Activated CD4-positive, alpha-beta T cell treated with anti-CD3 and anti-CD28 coated beads, Interleukin-2, amount 10 ng/mL, durations not matched to agents 7 days and 5 days (primary cell): ENCODE results near the gene BMPR1B. TPM values are rescaled to one million over a fixed set of nuclear protein-coding genes. Genes with fewer than 3 reads are reported as not detected.

Source experiments
- CTCF ChIA-PET: fragments of 350-600 bp; sonication (Branson Sonifier 250); formaldehyde crosslinking; loops from one replicate; lab custom pipeline; 2021; ENCODE audit warnings: antibody characterized with exemption; lab: Charles Lee
- POLR2A ChIA-PET: fragments of 350-600 bp; sonication (Branson Sonifier 250); formaldehyde crosslinking; loops from one replicate; lab custom pipeline; 2021; ENCODE audit warnings: antibody characterized with exemption; lab: Charles Lee
- DNase-seq: peaks from one replicate; pipeline ENCODE4 v3.0.0-alpha.2; 2020
- H3K27ac Mint-ChIP-seq: one replicate; pipeline ENCODE4 v1.8.0; 2021; ENCODE audit warnings: mild to moderate bottlenecking, moderate library complexity, mixed read lengths
- H3K27me3 Mint-ChIP-seq: one replicate; pipeline ENCODE4 v1.8.0; 2021; ENCODE audit warnings: mixed read lengths
- H3K36me3 Mint-ChIP-seq: one replicate; pipeline ENCODE4 v1.8.0; 2021; ENCODE audit warnings: low read depth, mixed read lengths
- H3K4me1 Mint-ChIP-seq: one replicate; pipeline ENCODE4 v1.8.0; 2021; ENCODE audit warnings: mixed read lengths
- H3K4me3 Mint-ChIP-seq: one replicate; pipeline ENCODE4 v1.8.0; 2021; ENCODE audit warnings: mild to moderate bottlenecking, moderate library complexity, mixed read lengths
- H3K9me3 Mint-ChIP-seq: one replicate; pipeline ENCODE4 v1.8.0; 2021; ENCODE audit warnings: mixed read lengths
- total RNA-seq, 2 experiments: library from RNA; stranded (reverse); gene quantifications; one replicate each; pipeline ENCODE4 v1.2.3, GENCODE V29; 2021

The BMPR1B gene
- total RNA-seq, 2 experiments from 2014 or later, result not detected

DNA sequence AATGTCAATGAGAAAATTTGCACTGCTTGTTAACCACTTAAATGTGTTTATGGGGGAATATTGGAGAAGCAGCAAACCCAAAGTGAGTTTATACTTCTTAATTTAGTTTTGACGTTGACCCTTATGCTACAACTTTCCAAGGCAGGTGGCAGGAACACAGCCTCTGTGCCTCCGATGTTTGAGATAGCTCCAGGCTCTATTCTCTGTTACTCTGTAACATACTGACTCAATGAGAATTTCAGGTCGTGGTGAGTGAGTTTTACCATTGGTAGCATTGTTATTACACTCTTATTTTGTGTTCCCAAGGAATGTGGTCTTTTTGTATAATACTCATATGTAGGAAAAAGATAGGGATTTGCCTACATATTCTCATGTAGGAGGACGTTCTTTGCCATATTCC is 210.7 kb downstream of the BMPR1B start:
- no peaks in the 10 kb centered on the region for H3K9me3 Mint-ChIP-seq
- no peak for DNase-seq
- POLR2A ChIA-PET, result no interaction called here
- H3K36me3 Mint-ChIP-seq, result no peaks in the 10 kb centered on the region
- H3K27ac Mint-ChIP-seq, result no peak overlapping the region
- no peak overlapping the region for H3K4me3 Mint-ChIP-seq
- H3K4me1 Mint-ChIP-seq, result no peaks in the 10 kb centered on the region
- no peaks in the 10 kb centered on the region for H3K27me3 Mint-ChIP-seq
- CTCF ChIA-PET, result no interaction called here

DNA sequence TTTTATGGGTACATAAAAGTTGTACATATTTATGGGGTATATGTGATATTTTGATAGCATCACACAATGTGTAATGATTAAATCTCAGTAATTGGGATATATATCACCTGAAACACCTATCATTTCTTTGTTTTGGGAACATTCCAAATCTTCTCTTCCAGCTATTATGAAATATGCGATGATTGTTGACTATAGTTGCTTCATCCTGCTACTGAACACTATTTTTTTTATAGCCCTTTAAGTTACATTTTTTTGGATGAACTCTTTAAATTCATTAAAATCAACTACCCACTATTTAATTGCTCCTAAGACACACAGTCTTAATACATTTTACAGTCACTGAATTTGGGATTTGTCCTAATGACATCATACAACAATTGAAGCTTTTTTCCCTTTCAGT is 212.9 kb downstream of the BMPR1B start:
- CTCF ChIA-PET, result interaction anchor here (0.6 kb wide), 1 partner anchor 490 kb away, joined by 3 read pairs; no protein-coding TSS in a partner anchor

DNA sequence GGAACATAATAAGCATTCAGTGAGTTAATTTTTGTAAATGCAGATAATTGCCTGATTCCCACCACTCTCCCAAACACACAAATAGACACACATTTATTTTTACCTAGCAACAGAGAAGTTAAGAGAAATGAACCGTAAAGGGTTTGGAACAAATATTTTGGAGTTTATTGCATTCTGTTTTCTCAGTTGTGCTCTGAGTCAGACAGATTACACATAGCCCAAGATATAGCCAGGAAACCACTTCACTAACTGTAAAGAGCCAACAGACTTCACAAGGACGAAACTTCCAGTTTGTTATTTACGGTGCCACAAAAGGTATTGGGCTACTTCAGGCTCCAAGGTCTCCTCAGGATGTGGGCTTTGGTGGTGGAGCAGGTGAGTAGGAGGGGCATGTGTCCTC is 217.0 kb downstream of the BMPR1B start:
- CTCF ChIA-PET, result interaction anchor here (0.6 kb wide), 1 partner anchor 1715 kb away, joined by 8 read pairs; no protein-coding TSS in a partner anchor
- POLR2A ChIA-PET, result no interaction called here
- Mint-ChIP-seq H3K9me3 (no peaks in the 10 kb centered on the region), H3K36me3 (no peaks in the 10 kb centered on the region), H3K27ac (no peak overlapping the region), H3K27me3 (no peaks in the 10 kb centered on the region), H3K4me1 (no peaks in the 10 kb centered on the region), H3K4me3 (no peak overlapping the region)
- no peak for DNase-seq

More for the DNA sequence above, 212.9 kb downstream of the BMPR1B start:
- H3K9me3 Mint-ChIP-seq, result no peaks in the 10 kb centered on the region
- POLR2A ChIA-PET, result no interaction called here
- H3K4me3 Mint-ChIP-seq, result no peak overlapping the region
- H3K4me1 Mint-ChIP-seq, result no peaks in the 10 kb centered on the region
- no peak for DNase-seq
- H3K27me3 Mint-ChIP-seq, result no peaks in the 10 kb centered on the region
- no peak overlapping the region for H3K27ac Mint-ChIP-seq
- H3K36me3 Mint-ChIP-seq, result no peaks in the 10 kb centered on the region

DNA sequence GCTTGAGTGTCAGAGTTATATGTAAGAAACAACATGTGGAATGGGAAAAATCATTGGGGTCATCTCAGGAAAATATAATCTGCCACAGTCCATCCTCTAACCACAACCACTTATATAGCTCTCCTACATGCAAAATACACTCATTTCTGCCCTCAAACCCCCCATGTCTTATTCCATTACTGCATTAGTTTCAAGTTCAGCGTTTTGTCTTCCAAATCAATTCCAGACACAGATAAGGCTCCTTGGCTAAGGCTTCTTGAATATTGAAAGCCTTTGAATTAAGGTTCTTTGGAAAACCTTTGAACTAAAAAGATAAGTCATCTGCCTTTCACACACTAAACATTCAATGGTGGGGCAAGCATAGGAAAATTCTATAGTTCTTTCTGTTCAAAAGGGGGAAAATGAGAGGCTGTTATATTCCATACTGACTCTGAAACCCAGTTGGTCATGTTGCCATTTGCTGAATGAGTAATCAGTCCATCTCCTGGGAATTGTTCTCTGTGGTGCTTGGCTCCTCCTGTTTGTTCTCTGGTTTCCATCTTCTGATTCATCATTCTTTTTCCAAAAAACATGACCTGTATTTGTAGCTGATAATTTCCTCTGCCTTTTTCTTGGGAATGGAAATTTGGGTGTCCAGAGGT is 218.7 kb downstream of the BMPR1B start:
- Mint-ChIP-seq H3K9me3 (no peaks in the 10 kb centered on the region), H3K4me3 (no peak overlapping the region), H3K4me1 (no peaks in the 10 kb centered on the region), H3K36me3 (no peaks in the 10 kb centered on the region), H3K27ac (no peak overlapping the region), H3K27me3 (no peaks in the 10 kb centered on the region)
- CTCF ChIA-PET, result interaction anchor here (0.6 to 0.8 kb wide), 3 partner anchors 7 to 95 kb away, joined by 3 to 5 read pairs (median 3); no protein-coding TSS in a partner anchor
- DNase-seq, result no peak
- POLR2A ChIA-PET, result no interaction called here

DNA sequence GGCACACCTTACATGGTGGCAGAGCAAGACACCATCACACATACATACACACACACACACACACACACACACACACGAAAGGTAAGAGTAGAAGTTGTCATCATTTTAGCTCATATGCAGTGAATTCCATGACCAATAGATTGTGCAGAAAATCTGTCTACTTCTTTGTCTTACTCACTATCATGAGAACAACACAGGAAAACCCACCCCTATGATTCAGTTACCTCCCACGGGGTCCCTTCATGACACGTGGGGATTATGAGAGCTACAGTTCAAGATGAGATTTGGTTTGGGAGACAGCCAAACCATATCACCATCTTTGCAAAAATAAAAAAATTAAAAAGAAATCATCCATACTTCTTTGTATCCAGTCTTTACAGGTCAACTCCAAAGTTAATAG is 221.1 kb downstream of the BMPR1B start:
- POLR2A ChIA-PET, result no interaction called here
- Mint-ChIP-seq H3K27ac (no peak overlapping the region), H3K4me1 (no peaks in the 10 kb centered on the region), H3K9me3 (no peaks in the 10 kb centered on the region), H3K36me3 (no peaks in the 10 kb centered on the region), H3K27me3 (no peaks in the 10 kb centered on the region), H3K4me3 (no peak overlapping the region)
- CTCF ChIA-PET, result no interaction called here
- no peak for DNase-seq

DNA sequence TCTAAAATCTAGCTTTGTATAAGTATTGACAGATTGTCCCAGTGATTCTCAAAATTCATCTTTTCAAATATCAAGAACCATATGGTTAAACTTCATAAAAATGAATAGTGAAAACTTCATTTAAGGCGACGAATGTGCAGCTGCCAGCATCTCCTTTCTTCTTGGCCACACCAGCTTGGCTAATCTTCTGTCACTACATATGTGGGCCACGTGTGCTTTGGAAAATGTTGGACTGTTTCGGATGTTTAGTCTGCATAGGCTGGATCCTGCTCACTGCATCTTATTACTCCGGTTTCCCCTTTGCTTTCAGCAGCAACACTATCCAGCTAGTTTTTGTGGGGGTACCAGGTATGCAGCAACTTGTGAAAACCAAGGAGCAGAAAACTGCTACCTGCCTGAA is 221.9 kb downstream of the BMPR1B start:
- Mint-ChIP-seq H3K27me3 (no peaks in the 10 kb centered on the region), H3K4me3 (no peak overlapping the region), H3K36me3 (no peaks in the 10 kb centered on the region), H3K4me1 (no peaks in the 10 kb centered on the region), H3K9me3 (no peaks in the 10 kb centered on the region), H3K27ac (no peak overlapping the region)
- DNase-seq, result no peak
- CTCF ChIA-PET, result no interaction called here
- POLR2A ChIA-PET, result no interaction called here

DNA sequence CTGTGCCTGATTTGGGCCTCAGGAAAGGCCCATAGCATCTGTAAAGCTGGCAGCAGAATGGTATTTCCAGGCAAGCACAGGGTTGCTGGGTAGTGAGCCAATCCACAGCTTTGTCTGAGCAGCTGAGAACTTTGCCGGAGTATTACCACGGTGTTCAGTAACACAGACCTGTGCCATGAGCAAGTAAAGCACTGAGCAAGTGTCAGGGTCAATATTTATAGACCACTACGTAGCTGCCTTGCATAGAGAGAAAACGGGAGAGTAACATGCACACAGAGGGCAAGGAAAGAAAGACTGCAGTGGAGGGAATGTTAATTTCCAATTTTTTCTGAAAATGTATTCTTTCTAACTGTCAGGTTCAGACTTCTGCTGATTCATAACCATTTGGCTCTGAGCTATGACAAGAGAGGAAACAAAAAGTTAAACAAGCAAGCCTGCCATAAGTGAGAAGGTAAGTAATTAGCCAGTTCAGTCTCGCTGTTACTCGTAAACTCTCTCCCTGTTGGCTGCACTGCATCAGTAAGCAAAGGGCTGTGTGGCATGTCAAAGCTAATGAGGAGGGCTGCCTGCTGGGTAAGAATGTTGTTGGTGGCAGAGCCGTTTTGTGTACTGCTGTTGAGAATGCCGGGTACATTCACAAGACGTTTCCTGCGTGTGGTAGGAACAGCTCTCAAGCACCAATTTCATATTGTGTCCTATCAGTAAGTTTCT is 238.1 kb downstream of the BMPR1B start:
- H3K36me3 Mint-ChIP-seq, result no peaks in the 10 kb centered on the region
- ChIA-PET POLR2A (interaction anchor here (0.6 kb wide), 1 partner anchor 543 kb away, joined by 4 read pairs; no protein-coding TSS in a partner anchor), CTCF (no interaction called here)
- peaks cover 3% of the 10 kb centered on the region for H3K27me3 Mint-ChIP-seq
- H3K9me3 Mint-ChIP-seq, result no peaks in the 10 kb centered on the region
- peaks cover 10% of the 10 kb centered on the region for H3K4me1 Mint-ChIP-seq
- no peak overlapping the region for H3K27ac Mint-ChIP-seq
- no peak for DNase-seq
- H3K4me3 Mint-ChIP-seq, result peak overlapping the region; percentile 18

DNA sequence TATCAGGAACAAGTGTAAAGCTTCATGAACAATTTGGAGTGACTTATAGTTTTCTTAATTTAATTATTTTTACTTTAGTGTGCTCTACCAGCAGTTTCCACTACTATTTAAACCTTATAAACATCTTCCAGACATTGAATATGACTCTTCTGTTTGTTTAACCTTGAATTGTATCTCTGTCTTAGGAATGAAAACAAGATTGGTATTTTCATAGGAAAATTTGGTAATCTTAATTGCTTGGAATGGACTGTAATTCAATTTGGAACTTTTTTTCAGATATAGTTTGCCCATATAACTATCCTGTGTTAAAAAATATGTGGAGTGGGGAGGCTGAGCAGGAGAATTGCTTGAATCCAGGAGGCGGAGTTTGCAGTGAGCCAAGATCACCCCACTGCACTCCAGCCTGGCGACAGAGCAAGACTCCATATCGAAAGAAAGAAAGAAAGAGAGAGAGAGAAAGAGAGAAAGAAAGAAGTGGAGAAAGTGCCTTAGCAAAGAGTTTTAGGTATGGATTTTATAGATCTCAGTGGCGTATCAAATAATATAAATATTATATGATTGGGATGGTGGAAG is 242.4 kb downstream of the BMPR1B start:
- CTCF ChIA-PET, result interaction anchor here (0.6 kb wide), 1 partner anchor 11 kb away, joined by 3 read pairs; no protein-coding TSS in a partner anchor
- Mint-ChIP-seq H3K4me3 (no peak overlapping the region), H3K36me3 (no peaks in the 10 kb centered on the region), H3K9me3 (no peaks in the 10 kb centered on the region), H3K4me1 (peaks cover 10% of the 10 kb centered on the region), H3K27ac (no peak overlapping the region), H3K27me3 (peaks cover 3% of the 10 kb centered on the region)
- POLR2A ChIA-PET, result no interaction called here
- no peak for DNase-seq

DNA sequence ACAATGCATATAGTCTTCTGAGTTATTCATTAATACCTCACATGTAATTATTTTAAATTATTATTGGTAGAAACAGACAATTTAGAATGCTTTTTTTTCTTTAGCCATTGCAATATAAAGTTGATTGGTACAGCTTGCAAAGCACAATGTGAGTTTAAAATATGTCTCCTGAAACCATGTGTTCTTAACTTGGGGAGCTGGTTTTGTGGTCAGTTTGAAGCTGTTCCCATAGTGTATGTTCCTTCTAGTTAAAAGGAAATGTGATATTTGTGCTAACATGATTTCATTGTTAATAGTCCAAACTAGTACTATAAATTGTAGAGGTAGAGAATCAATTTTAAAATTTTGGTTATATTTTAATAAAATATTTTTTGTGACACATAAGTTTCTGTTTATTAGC is 247.2 kb downstream of the BMPR1B start:
- Mint-ChIP-seq H3K27me3 (no peaks in the 10 kb centered on the region), H3K9me3 (no peaks in the 10 kb centered on the region), H3K36me3 (no peaks in the 10 kb centered on the region), H3K27ac (no peak overlapping the region), H3K4me3 (no peak overlapping the region), H3K4me1 (no peaks in the 10 kb centered on the region)
- ChIA-PET CTCF (no interaction called here), POLR2A (no interaction called here)
- no peak for DNase-seq

DNA sequence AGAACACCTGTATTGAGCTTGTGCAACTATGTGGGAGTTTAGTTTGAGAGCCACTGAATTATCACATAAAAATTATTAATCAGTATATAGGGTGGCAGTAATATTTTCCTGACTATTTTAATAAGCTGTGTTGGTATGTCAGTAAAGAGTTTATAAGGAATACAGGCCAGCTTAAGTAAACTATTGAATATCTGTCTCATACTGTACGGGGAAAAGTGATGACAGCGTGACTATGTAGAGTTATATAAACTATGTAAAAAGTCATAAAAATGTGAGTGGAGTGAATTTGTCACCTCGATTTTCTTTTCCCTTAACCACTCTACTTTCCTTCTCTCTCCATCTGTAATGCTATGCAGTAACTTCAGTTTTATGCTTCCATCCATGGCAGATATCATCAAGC is 250.2 kb downstream of the BMPR1B start:
- no peaks in the 10 kb centered on the region for H3K9me3 Mint-ChIP-seq
- no peak for DNase-seq
- ChIA-PET CTCF (no interaction called here), POLR2A (no interaction called here)
- no peaks in the 10 kb centered on the region for H3K27me3 Mint-ChIP-seq
- H3K36me3 Mint-ChIP-seq, result no peaks in the 10 kb centered on the region
- H3K27ac Mint-ChIP-seq, result no peak overlapping the region
- H3K4me1 Mint-ChIP-seq, result no peaks in the 10 kb centered on the region
- H3K4me3 Mint-ChIP-seq, result no peak overlapping the region

DNA sequence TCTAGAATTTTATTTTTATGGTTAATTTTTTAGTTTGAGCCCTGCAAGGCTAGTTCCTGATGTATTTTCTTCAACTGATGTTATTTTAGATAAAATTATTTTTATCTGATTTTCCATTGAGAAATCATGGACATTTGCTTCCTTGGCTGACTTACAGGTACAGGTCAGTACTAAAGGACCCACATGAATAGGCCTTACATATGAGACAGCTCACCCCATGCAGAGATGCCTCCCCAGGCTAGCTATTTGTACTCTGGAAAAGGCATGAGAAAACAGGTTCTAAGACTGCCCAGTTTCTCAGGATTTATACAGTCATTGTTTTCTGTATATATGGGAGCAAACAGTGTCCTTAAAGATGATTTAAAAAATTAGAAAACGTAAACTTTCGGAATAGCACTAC is 255.5 kb downstream of the BMPR1B start:
- H3K9me3 Mint-ChIP-seq, result no peaks in the 10 kb centered on the region
- POLR2A ChIA-PET, result no interaction called here
- H3K27me3 Mint-ChIP-seq, result no peaks in the 10 kb centered on the region
- DNase-seq, result no peak
- no peaks in the 10 kb centered on the region for H3K36me3 Mint-ChIP-seq
- CTCF ChIA-PET, result no interaction called here
- H3K4me1 Mint-ChIP-seq, result no peaks in the 10 kb centered on the region
- H3K27ac Mint-ChIP-seq, result no peak overlapping the region
- no peak overlapping the region for H3K4me3 Mint-ChIP-seq

DNA sequence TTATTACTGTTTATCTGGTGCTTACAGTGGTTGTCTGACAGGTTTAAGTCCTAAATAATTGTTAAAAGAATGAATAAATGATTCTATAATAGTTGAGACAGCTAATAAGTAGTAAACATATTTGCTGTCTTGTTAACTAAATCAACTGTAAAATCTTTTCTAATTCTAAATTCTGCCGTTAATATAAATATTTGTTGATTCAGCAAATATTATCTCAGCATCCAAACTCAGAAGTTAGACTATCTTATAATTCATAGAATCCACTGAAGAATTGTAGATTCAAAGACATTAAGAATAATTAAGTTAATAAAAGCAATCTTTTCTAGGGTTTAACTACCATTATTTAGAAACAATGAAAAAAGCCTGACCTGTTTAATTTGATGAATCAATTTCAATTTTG is 256.3 kb downstream of the BMPR1B start:
- no peaks in the 10 kb centered on the region for H3K36me3 Mint-ChIP-seq
- DNase-seq, result no peak
- no peaks in the 10 kb centered on the region for H3K27me3 Mint-ChIP-seq
- H3K4me3 Mint-ChIP-seq, result no peak overlapping the region
- no peaks in the 10 kb centered on the region for H3K4me1 Mint-ChIP-seq
- no peak overlapping the region for H3K27ac Mint-ChIP-seq
- ChIA-PET CTCF (no interaction called here), POLR2A (no interaction called here)
- no peaks in the 10 kb centered on the region for H3K9me3 Mint-ChIP-seq

DNA sequence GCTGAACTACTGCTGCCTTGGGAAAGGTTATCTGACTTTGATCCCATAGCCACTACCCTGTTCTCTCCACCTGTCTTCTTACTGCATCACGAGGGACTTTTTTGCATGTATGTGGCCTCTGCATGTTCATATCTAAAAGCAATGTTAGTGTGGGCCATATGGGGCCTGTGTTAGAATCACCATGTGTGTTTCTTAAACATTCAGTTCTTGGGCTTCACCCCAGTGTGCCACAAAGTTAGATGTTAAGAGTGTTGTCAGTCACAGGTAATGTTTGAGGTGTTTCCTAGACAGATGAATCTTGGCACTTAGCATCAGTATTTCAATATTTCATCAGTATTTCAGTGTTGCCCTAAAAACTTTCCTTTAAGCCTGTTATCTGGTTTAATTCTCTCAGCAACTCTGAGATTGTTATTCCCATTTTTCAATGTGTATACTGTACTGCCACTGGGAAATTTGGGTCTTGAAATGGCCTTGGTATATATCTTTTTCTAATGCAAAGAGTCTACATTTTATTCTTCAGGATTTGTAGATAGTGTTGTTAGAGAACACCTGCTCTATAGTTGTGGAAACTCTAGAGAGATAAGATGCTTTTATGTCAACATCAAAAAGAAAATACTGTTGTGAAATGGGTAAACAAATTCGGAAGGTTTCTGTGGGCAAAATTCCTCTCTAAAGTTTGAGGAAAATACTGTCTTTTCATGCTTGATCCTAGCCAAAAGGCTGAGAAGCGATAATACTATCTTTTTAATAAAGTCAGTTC is 259.7 kb downstream of the BMPR1B start:
- H3K4me3 Mint-ChIP-seq, result no peak overlapping the region
- no peaks in the 10 kb centered on the region for H3K4me1 Mint-ChIP-seq
- no peaks in the 10 kb centered on the region for H3K36me3 Mint-ChIP-seq

More for the DNA sequence above, 259.7 kb downstream of the BMPR1B start:
- H3K9me3 Mint-ChIP-seq, result no peaks in the 10 kb centered on the region
- ChIA-PET POLR2A (no interaction called here), CTCF (no interaction called here)
- H3K27me3 Mint-ChIP-seq, result no peaks in the 10 kb centered on the region
- DNase-seq, result no peak
- no peak overlapping the region for H3K27ac Mint-ChIP-seq
